ENCODE results near the gene LRFN3.
"Not testable (repeated sequence)": the region's sequence is repeated elsewhere in the genome, so short reads cannot be mapped to it uniquely, and the experiment has no call there.

LRFN3 gene

DNA sequence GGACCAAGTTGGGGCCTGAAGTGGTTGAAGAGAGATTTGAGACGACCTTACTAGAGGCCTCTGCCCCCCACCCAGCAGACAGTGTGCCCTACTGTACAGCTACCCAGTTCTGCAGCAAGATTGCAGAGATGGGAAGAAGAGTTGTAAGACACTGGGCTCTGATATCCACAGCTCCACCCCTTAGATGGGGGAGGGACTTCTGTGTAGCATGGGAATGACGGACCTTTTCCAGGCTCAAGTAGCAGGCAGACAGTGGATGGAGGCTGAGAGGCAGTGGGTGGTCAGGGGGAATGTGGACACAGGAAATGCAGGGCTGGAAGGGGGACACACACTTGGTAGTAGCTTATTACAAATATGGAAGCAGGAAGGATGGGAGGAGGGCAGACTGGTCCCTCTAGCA lies 13.0 kb downstream of the LRFN3 start:
- no peaks in the 10 kb centered on the region for H3K9me3 ChIP-seq (replicated peaks; ENCODE audit: insufficient read depth, low read length)
- H3K9me2 ChIP-seq (replicated peaks; ENCODE audit: insufficient read depth, low read length): no peaks in the 10 kb centered on the region
- H2AFZ ChIP-seq (ENCODE audit: low read length): no peak overlapping the region
- H3K27me3 ChIP-seq (replicated peaks; ENCODE audit: insufficient read depth, low read length): peaks cover 45% of the 10 kb centered on the region
- H3K27ac ChIP-seq (ENCODE audit: low read length): no peak overlapping the region
- H3K79me2 ChIP-seq (ENCODE audit: low read length): no peaks in the 10 kb centered on the region
- no peaks in the 10 kb centered on the region for H3K36me3 ChIP-seq (replicated peaks; ENCODE audit: insufficient read depth, low read length)
- H3F3A ChIP-seq (ENCODE audit: insufficient read depth, low read length): no peaks in the 10 kb centered on the region
- no peak for TF ChIP-seq EZH2 (optimal IDR thresholded peaks at IDR 0.05; ENCODE audit: low read depth, low read length)
- no peak overlapping the region for H3K4me2 ChIP-seq (ENCODE audit: low read depth, low read length)
- no peak for DNase-seq
- H3K4me3 ChIP-seq (ENCODE audit: low read length): no peak overlapping the region
- H4K20me1 ChIP-seq (ENCODE audit: insufficient read depth, low read length): no peaks in the 10 kb centered on the region
- no peak overlapping the region for H3K9ac ChIP-seq (ENCODE audit: low read length)
- H3K4me1 ChIP-seq (ENCODE audit: low read length): no peaks in the 10 kb centered on the region

DNA sequence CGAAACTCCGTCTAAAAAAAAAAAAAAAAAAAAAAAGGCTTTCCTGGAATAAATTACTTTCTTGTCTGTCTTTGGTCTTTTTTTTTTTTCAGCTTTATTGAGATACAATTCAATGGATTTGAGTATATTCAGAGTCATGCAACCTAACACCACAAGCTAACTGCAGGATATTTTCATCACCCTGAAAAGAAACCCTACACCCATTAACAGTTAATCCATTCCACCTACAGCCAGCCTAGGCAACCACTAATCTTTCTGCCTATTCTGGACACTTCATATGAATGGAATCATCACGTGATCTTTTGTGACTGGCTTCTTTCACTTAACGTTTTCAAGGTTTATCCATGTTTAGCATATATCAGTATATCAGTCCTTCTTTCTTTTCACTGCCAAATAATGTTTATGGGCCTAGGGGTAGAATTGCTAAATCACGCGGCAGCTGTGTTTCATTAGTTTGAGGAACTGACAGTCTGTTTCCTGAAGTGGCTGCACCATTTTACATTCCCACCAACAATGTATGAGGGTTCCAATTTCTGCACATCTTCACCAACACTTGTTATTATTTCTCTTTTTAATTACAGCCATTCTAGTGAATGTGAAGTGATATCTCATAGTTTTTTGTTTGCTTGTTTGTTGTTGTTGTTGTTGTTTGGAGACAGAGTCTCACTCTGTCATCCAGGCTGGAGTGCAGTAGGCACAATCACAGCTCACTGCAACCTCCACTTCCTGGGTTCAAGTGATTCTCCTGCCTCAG lies 19.9 kb downstream of the LRFN3 start:
- no peaks in the 10 kb centered on the region for H3F3A ChIP-seq (ENCODE audit: insufficient read depth, low read length)
- no peaks in the 10 kb centered on the region for H3K9me2 ChIP-seq (replicated peaks; ENCODE audit: insufficient read depth, low read length)
- H3K36me3 ChIP-seq (replicated peaks; ENCODE audit: insufficient read depth, low read length): no peaks in the 10 kb centered on the region
- H3K4me3 ChIP-seq (ENCODE audit: low read length): no peak overlapping the region
- H3K4me2 ChIP-seq (ENCODE audit: low read depth, low read length): no peak overlapping the region
- H4K20me1 ChIP-seq (ENCODE audit: insufficient read depth, low read length): no peaks in the 10 kb centered on the region
- no peak overlapping the region for H2AFZ ChIP-seq (ENCODE audit: low read length)
- H3K79me2 ChIP-seq (ENCODE audit: low read length): no peaks in the 10 kb centered on the region
- no peak overlapping the region for H3K27ac ChIP-seq (ENCODE audit: low read length)
- no peak for DNase-seq
- H3K27me3 ChIP-seq (replicated peaks; ENCODE audit: insufficient read depth, low read length): peaks cover 65% of the 10 kb centered on the region
- TF ChIP-seq EZH2 (optimal IDR thresholded peaks at IDR 0.05; ENCODE audit: low read depth, low read length) (no peak), EZH2phosphoT487 (IDR thresholded peaks at IDR 0.05; ENCODE audit: low read length) (no peak)
- TF ChIP-seq, protein P1, sequence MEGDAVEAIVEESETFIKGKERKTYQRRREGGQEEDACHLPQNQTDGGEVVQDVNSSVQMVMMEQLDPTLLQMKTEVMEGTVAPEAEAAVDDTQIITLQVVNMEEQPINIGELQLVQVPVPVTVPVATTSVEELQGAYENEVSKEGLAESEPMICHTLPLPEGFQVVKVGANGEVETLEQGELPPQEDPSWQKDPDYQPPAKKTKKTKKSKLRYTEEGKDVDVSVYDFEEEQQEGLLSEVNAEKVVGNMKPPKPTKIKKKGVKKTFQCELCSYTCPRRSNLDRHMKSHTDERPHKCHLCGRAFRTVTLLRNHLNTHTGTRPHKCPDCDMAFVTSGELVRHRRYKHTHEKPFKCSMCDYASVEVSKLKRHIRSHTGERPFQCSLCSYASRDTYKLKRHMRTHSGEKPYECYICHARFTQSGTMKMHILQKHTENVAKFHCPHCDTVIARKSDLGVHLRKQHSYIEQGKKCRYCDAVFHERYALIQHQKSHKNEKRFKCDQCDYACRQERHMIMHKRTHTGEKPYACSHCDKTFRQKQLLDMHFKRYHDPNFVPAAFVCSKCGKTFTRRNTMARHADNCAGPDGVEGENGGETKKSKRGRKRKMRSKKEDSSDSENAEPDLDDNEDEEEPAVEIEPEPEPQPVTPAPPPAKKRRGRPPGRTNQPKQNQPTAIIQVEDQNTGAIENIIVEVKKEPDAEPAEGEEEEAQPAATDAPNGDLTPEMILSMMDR (IDR thresholded peaks at IDR 0.05; ENCODE audit: low read length): no peak
- no peak overlapping the region for H3K9ac ChIP-seq (ENCODE audit: low read length)
- no peaks in the 10 kb centered on the region for H3K4me1 ChIP-seq (ENCODE audit: low read length)
- no peaks in the 10 kb centered on the region for H3K9me3 ChIP-seq (replicated peaks; ENCODE audit: insufficient read depth, low read length)

DNA sequence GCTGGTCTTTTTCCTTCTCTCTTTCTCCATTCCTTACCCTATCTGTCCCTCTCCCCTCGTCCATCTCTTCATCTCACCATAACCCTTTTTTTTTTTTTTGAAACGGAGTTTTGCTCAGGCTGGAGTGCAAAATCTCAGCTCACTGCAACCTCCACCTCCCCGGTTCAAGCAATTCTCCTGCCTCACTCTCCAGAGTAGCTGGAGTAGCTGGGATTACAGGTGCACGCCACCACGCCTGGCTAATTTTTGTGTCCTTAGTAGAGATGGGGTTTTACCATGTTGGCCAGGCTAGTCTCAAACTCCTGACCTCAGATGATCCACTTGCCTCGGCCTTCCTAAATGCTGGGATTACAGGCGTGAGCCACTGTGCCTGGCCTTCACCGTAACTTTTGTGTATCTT lies 21.2 kb downstream of the LRFN3 start:
- H2AFZ ChIP-seq (ENCODE audit: low read length); H4K20me1 ChIP-seq (ENCODE audit: insufficient read depth, low read length); H3K79me2 ChIP-seq (ENCODE audit: low read length); DNase-seq; H3K9me3 ChIP-seq (replicated peaks; ENCODE audit: insufficient read depth, low read length); H3K36me3 ChIP-seq (replicated peaks; ENCODE audit: insufficient read depth, low read length); H3K9ac ChIP-seq (ENCODE audit: low read length); H3K27ac ChIP-seq (ENCODE audit: low read length); H3K4me1 ChIP-seq (ENCODE audit: low read length); H3F3A ChIP-seq (ENCODE audit: insufficient read depth, low read length); H3K9me2 ChIP-seq (replicated peaks; ENCODE audit: insufficient read depth, low read length); H3K4me3 ChIP-seq (ENCODE audit: low read length); H3K4me2 ChIP-seq (ENCODE audit: low read depth, low read length): not testable (repeated sequence)
- peaks cover 65% of the 10 kb centered on the region for H3K27me3 ChIP-seq (replicated peaks; ENCODE audit: insufficient read depth, low read length)

DNA sequence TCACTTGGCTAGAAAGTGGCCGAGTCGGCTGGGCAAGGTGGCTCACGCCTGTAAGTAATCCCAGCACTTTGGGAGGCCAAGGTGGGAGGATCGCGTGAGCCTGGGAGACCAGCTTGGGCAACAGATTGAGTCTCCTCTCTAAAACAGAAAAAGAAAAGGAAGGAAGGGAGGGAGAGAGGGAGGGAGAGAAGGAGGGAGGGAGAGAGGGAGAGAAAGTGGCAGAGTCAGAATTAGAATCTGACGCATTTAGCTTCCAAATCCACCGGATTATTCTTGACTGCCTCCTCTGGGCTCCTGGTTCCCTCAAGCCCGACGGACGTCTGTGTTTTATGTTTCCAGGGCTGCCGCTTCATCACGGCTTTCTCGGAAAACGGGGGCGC lies 22.5 kb downstream of the LRFN3 start:
- TF ChIP-seq EZH2phosphoT487 (IDR thresholded peaks at IDR 0.05; ENCODE audit: low read length): no peak
- TF ChIP-seq, protein P1 (IDR thresholded peaks at IDR 0.05; ENCODE audit: low read length): no peak
- no peak for TF ChIP-seq EZH2 (optimal IDR thresholded peaks at IDR 0.05; ENCODE audit: low read depth, low read length)
- Histone ChIP-seq H3K27me3 (replicated peaks; ENCODE audit: insufficient read depth, low read length) (peaks cover 64% of the 10 kb centered on the region), H3K4me1 (ENCODE audit: low read length) (no peaks in the 10 kb centered on the region), H3K4me2 (ENCODE audit: low read depth, low read length) (no peak overlapping the region), H3K4me3 (ENCODE audit: low read length) (no peak overlapping the region), H3K36me3 (replicated peaks; ENCODE audit: insufficient read depth, low read length) (no peaks in the 10 kb centered on the region), H3K9me2 (replicated peaks; ENCODE audit: insufficient read depth, low read length) (no peaks in the 10 kb centered on the region), H3K9me3 (replicated peaks; ENCODE audit: insufficient read depth, low read length) (no peaks in the 10 kb centered on the region), H3F3A (ENCODE audit: insufficient read depth, low read length) (no peaks in the 10 kb centered on the region), H3K27ac (ENCODE audit: low read length) (no peak overlapping the region), H2AFZ (ENCODE audit: low read length) (no peak overlapping the region), H4K20me1 (ENCODE audit: insufficient read depth, low read length) (no peaks in the 10 kb centered on the region), H3K79me2 (ENCODE audit: low read length) (no peaks in the 10 kb centered on the region), H3K9ac (ENCODE audit: low read length) (no peak overlapping the region)
- no peak for DNase-seq
